HG03025 (cell line): Measurements from ENCODE around the gene SULT1A2.
"Not testable (repeated sequence)": the region's sequence is repeated elsewhere in the genome, so short reads cannot be mapped to it uniquely, and the experiment has no call there.

ENCODE experiments used
- ATAC-seq: cut with Tn5 transposase; IDR thresholded peaks from one replicate; pipeline ENCODE4 v1.9.1; 2021; ENCODE audit warnings: mild to moderate bottlenecking, moderate library complexity; ENCODE audit not compliant: unreplicated experiment, low FRiP score

The SULT1A2 gene

DNA sequence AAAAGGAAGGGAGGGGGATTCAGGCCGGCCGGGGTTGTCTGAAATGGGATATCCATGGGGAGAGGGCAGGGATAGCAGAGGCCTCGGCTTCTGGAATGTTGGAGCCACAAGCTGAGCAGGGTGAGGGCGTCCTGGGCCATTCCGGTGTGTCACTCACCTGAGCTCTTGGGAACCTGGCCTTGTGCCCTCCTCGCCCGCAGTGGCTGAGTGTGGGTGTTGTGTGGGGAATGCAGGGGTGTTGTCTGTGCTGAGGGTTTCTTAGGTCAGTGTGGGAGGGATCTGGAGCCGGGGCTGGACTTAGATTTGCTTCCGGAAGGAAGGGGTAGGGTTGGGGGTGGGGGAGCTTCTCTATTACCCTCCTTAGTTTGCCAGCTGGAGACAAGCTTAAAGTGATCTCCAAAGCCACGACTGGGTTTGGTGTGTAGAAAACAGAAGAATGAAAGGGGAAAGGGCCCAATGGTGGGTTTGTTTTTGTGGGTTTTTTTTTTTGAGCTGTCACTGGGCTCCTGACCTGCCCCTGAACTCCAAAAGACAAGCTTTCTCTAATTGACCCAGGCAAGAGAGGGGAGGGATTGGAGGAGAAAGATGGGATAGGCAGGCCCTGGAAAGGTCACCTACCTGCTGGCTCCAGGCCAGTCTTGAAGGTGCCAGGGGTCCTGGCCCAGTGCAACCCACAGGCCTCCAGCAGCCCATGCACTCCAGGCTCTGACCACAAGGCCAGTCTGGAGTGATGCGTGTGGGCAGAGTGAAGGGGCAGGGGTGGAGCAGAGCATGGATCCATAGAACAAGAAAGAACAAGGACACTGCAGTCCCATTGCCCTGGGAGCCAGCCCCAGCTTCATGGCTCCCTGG, at the start of gene SULT1A2:
SULT1A2 (minus strand) TSS at position 211 of the 852 bp plus-strand sequence. CDS start 1,120 bp downstream, outside the sequence.
- ATAC-seq, result no peak

- ATAC-seq, result not testable (repeated sequence)
Measured at GRCh38 chr16:28639959-28640358, 43.1 kb upstream of the SULT1A2 start.

- not testable (repeated sequence) for ATAC-seq
Measured at GRCh38 chr16:28638359-28638758, 41.5 kb upstream of the SULT1A2 start.

GRCh38 chr16:28637765-28638164, 40.9 kb upstream of the SULT1A2 start, which contains the start of gene NPIPB8:
NPIPB8 (plus strand) TSS chr16:28638065; CDS start chr16:28638361, 296 bp downstream.
- ATAC-seq, result not testable (repeated sequence)

- not testable (repeated sequence) for ATAC-seq
Measured at GRCh38 chr16:28636093-28636823, 39.4 kb upstream of the SULT1A2 start.

DNA sequence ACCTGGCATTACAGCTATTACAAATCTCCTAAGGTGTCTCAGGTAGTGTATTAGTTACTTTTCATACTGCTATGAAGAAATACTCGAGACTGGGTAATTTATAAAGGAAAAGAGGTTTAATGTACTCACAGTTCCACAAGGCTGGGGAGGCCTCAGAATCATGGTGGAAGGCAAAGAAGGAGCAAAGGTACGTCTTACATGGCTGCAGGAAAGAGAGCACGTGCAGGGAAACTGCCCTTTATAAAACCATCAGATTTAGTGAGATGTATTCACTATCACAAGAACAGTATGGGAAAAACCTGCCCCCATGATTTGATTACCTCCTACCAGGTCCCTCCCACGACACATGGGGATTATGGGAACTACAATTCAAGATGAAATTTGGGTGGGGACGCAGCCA, 34.1 kb upstream of the SULT1A2 start:
- ATAC-seq, result not testable (repeated sequence)

- ATAC-seq, result no peak
Measured at GRCh38 chr16:28623172-28623711, 26.4 kb upstream of the SULT1A2 start.

GRCh38 chr16:28622532-28623171, 25.8 kb upstream of the SULT1A2 start:
- ATAC-seq, result not testable (repeated sequence)

- no peak for ATAC-seq
Measured at GRCh38 chr16:28621481-28622155, 24.8 kb upstream of the SULT1A2 start.

DNA sequence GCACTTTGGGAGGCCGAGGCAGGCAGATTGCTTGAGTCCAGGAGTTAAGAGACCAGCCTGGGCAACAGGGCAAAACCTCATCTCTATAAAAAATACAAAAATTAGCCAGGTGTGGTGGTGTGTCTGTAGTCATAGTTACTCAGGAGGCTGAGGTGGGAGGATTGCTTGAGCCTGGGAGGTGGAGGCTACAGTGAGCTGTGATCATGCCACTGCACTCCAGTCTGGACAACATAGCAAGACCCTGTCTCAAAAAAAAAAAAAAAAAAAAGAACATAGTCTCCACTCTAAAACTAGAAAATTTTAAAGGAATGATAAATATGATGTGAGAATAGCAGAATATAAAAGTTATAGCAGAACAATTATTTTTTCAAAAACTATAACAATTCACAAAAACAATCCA, 23.5 kb upstream of the SULT1A2 start:
- ATAC-seq, result not testable (repeated sequence)

- ATAC-seq, result no peak
Measured at GRCh38 chr16:28617874-28618273, 21.0 kb upstream of the SULT1A2 start.

- no peak for ATAC-seq
Measured at GRCh38 chr16:28616636-28617035, 19.8 kb upstream of the SULT1A2 start.

DNA sequence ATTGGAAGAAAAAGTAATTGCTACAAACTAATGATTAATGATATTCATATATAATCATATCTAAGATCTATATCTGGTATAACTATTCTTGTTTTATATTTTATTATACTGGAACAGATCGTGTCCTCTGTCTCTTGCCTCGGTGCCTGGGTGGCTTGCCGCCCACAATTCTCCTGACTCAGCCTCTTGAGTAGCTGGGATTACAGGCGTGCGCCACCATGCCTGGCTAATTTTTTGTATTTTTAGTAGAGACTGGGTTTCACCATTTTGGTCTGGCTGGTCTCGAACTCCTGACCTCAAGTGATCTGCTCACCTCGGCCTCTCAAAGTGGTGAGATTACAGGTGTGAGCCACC, 19.4 kb upstream of the SULT1A2 start:
- ATAC-seq, result not testable (repeated sequence)

GRCh38 chr16:28615486-28616223, 18.8 kb upstream of the SULT1A2 start:
- not testable (repeated sequence) for ATAC-seq

GRCh38 chr16:28614561-28614960, 17.7 kb upstream of the SULT1A2 start:
- ATAC-seq, result not testable (repeated sequence)

GRCh38 chr16:28613912-28614311, 17.1 kb upstream of the SULT1A2 start:
- ATAC-seq, result not testable (repeated sequence)

DNA sequence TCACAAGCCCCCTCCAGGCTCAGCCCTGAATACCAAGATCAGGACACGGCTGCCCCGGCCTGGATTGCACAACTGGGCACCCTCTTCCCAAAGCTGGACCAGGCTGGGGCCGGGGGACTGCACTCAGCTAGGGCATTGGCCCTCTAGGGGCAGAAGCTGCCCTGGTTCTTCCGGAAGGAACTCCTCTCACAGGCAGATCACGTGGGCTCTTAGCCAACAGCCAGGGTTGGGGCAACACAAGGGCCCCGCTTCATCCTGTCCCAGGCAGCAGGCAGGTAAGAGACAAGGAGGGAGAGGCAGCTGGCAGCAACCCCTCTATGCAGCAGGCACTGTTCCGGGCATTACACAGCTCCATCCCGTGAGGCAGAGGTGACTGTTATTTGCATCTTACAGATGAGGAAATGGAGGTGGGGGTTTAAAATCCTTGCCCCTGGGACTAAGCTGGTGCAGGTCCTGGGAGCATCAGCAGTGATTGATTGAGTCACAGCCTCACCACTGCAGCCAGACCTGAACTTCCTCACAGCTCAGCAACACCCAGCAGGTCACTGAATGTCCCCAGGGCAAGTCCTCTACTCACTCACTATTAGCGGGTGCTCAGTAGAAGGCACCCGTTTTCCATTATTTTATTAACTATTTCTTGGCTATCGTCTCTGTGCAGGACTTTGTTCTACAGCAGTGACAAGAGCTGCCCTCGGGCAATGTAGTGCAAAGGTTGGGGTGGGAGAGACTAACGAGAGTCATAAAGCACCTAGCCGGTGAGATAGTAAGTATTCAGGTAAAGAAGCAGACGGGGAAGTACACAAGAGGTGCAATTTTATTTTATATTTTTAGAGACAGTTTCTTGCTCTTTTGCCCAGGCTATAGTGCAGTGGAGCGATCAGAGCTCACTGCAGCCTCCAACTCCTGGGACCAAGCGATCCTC, 15.8 kb upstream of the SULT1A2 start:
- not testable (repeated sequence) for ATAC-seq

GRCh38 chr16:28610595-28611191, 13.8 kb upstream of the SULT1A2 start:
- ATAC-seq, result no peak
